Mucosa of gallbladder (tissue), 1 donor: ENCODE data around the gene DENND1B. TPM values are rescaled to one million over a fixed set of nuclear protein-coding genes. Genes with fewer than 3 reads are reported as not detected.
"Not testable (repeated sequence)": the region's sequence is repeated elsewhere in the genome, so short reads cannot be mapped to it uniquely, and the experiment has no call there.

Experiments
- DNase-seq: peaks from one replicate; pipeline ENCODE4 v3.0.0-alpha.2; 2020; ENCODE audit warnings: low spot score
- total RNA-seq: library from RNA; stranded (reverse); gene quantifications from one replicate; pipeline ENCODE4 v1.2.1, GENCODE V29; 2021
- donor health status: DM: no; HTN: no; CAD: no.

The DENND1B gene
- total RNA-seq, 1 donor from 2014 or later: 17.6 TPM

DNA sequence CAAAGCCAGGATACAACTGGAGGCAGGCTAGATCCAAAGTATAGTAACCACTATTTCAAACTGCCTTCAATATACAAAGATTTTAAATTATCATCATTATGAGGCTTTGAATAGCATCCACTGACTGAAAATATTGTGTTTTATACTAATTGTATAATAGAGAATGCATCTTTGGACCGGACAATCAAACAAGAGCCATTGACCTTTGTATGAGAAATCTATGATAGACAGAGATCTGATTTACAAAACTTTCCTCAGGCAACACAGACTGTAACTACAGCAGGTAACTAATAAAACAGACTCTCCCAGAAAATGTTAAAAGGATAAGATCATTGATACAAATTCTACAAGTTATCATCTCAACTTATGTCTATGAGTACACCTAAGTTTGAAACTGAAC, 152.9 kb downstream of the DENND1B start:
- no peak for DNase-seq

DNA sequence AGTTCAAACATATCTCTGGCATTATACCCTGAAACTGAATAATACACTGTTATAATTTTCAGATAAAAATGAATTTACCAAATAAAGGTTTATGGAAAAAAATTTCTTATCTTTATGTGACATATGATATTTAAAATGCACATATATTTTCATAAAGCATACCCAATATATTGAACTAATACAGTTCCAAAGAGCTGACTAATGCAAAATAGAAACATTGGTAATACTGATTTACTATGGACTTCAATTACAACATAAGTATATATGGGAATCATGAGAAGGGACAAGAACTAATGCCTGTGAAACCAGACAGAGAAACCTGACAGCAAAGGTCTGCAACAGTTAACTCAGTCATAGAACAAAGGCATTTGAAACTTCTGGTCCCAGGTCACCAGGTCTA, 153.5 kb downstream of the DENND1B start:
- DNase-seq: no peak

DNA sequence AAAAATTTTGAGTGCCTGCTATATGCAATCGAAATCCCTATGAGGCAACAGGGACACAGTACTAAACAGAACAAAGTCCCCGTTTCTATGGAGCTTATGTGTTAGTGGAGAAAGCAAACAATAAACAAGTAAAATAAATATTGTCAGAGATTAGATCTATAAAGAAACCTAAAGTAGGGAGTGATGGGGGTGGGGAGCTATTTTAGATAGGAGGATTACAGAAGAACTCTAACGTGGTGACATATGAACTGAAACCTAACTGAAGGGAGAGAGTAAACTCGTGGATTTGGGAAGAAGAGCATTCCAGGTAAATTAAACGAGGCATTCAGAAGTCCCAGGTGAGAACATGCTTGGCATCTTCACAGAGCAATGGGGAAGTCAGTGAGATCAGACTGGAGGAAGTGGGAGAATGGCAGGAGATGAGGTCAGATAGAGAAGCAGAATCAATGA, 154.5 kb downstream of the DENND1B start:
- DNase-seq: no peak

GRCh38 chr1:197619008-197619640, 156.2 kb downstream of the DENND1B start:
- DNase-seq: no peak

DNA sequence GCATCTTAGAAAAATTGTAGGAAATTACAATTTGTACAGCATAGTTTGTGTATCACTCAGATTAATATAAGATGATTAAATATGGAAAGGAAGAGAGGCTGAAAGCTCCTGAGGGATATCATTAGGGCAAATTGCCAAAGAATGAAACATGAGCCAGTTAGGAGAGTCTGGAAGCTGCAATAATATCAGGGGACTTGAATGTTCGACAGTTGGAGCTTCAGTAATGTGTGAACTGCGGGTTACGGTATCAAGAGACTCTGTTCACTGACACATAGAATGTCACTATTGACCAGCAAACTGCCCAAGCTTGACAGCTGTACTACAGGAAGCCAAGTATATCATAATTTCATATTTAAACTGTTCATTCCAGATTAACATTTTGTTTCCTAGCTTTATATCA, 157.2 kb downstream of the DENND1B start:
- no peak for DNase-seq

DNA sequence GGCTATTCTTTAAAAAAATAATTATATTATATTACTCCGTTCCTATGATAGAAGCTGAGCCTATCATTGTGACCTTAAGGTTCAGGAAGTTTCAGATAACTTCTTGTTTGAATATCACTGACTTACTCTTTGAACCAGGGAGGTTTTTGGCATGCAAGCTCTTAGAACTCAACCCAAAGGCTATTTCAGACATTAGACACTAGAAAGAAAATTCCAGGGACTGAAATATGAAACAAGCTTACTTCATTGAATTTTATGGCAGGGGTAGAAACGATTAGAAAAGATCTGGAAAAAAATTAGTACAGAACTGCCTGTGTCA, 159.6 kb downstream of the DENND1B start:
- DNase-seq: no peak

DNA sequence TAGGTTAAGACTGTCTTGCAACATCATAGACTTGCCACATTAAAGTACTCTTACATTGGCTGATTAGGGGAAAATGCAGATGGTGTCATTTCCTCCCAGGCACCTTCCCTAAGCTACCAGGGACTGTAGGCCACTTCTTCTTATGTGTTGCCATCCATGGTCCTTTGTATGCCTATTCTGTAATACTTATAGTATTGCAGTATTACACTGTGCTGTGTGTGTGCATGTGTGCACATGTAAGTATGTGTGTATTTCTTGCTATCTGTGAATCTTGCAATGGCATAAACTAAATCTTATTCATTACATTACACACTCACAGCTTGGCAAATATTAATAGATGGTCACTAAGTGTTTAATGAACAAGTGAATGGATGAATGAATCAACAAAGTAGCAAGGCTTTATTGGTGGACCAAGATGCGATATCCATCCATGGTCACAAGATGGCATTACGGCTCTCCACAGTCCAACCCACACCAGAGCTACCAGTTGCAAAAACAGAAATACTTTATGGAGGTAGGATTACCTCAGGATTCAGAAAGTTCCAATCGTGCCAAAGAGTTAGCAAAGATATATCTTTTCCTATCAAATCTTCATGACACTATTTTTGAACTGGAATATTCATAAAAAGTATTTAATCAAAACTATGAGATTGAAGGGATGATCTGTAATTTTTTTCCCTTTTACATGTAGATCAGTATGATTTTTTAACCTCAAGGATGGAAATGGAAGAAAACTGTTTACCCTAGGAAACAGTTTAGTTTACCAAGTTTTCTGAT, 160.2 kb downstream of the DENND1B start:
- no peak for DNase-seq

DNA sequence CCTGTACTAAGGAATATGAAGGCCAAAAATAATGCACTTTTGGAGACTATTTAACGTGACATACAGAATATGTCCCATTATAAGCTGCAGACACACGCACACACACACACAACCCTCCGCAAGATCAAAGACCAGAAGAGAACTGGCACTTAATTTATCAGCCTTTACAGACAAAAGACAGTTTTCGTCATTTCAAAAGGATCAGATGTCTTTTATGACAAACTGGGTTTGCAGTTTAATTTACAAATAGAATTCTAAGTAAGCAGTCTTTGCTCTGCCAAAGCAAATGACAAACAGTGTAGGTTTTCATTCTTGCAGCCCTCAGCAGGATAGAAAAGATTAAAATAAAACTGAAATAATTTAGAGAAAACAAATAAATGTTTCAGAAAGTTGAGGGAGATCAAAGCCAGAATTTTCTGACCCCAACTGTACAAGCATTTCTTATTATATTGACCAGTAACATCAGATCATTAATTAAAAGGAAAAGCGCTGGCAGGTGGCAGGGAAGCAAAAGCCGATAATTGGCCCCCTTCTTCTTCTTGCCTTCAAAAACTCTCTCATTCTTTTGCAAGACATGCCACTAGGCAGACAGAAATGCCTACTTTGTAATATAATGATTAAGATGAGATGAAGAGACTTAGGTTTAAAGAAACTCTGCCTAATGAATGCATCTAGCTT, 169.0 kb downstream of the DENND1B start:
- DNase-seq: no peak

GRCh38 chr1:197604302-197604701, 171.0 kb downstream of the DENND1B start:
- DNase-seq: no peak

GRCh38 chr1:197600751-197601150, 174.5 kb downstream of the DENND1B start:
- DNase-seq: no peak

- DNase-seq: no peak
Measured at GRCh38 chr1:197599789-197600188, 175.5 kb downstream of the DENND1B start.

DNA sequence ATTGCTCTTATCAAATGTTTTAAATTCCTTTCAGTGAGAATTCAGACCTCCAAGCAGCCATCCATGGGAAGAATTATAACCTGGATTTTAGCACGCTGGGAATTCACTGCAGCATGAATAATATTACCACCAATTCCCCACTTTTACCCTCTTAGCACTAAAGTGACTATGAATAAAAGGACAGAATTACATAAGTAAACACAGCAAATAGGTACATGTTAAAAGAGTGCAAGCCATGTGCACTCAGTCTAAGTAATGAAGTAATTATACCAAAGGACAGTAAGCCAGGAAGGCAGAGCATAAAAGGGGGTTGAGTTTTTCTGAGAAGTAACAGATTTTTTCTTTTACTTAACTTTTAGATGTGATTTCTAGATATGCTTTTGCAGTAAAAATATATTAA, 176.3 kb downstream of the DENND1B start:
- no peak for DNase-seq

DNA sequence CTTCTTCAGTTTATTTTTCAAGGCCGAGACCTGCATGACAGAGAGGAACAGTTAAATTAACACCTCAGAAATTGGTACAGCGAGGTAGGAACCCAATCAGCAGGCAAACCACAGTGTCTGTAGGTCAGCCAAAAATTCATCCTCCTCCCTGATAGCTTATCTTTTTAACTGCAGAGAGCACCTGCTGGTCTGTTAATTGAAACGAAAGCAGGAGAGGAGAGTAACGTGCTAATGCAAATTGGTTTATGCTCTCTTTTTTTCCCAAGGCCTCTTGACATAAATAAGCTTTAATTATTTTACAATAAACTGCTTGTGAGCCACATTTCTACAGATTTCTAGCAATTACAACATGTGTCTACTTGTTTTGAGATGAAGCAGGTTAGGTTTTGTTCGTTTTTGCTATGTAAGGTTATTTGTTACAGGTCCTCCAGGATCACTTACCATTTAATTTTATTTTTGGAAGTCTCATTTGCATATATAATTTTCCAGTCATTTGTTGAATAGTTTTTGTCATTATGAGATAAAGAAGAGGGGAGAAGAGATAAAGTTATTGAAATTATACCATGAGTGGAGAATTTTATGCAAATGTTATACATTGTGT, 179.9 kb downstream of the DENND1B start:
- DNase-seq: no peak

GRCh38 chr1:197590687-197591086, 184.6 kb downstream of the DENND1B start:
- no peak for DNase-seq

- DNase-seq: no peak
Measured at GRCh38 chr1:197585809-197586208, 189.5 kb downstream of the DENND1B start.

- no peak for DNase-seq
Measured at GRCh38 chr1:197577580-197577979, 197.7 kb downstream of the DENND1B start.

DNA sequence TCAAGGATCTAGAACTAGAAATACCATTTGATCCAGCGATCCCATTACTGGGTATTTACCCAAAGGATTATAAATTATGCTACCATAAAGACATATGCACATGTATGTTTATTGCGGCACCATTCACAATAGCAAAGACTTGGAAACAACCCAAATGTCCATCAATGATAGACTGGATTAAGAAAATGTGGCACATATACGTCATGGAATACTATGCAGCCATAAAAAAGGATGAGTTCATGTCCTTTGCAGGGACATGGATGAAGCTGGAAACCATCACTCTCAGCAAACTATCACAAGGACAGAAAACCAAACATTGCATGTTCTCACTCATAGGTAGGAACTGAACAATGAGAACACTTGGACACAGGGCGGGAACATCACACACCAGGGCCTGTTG, 199.7 kb downstream of the DENND1B start:
- DNase-seq: not testable (repeated sequence)

DNA sequence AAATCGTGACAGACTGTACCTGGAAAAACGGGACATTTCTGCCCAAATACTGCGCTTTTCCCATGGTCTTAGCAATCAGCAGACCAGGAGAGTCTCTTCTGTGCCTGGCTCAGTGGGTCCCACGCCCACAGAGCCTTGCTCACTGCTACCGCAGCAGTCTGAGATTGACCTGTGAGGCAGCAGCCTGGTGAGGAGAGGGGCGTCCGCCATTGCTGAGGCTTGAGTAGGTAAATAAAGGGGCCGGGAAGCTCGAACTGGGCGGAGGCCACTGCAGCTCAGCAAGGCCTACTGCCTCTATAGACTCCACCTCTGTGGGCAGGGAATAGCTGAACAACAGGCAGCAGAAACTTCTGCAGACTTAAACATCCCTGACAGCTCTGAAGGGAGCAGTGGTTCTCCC, 203.1 kb downstream of the DENND1B start:
- no peak for DNase-seq

GRCh38 chr1:197567442-197567841, 207.8 kb downstream of the DENND1B start:
- no peak for DNase-seq

DNA sequence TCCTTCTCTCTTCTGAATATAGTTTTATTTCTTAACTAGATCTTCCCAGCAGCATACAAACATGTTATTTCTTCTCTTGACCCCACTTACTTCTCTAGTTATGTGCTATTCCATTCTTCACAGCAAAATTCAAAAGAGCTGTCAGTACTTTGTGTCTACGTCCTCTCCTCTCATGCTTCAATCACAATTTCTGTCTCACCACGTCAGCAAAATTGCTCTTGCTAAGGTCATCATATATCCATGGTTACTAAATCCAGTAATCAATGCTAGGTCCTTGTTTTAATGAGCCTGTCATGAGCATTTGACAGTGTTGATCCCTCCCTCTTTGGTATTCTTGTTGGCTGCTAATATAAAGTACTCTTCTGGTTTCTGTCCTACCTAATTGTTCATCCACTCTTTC, 214.2 kb downstream of the DENND1B start:
- DNase-seq: no peak

DNA sequence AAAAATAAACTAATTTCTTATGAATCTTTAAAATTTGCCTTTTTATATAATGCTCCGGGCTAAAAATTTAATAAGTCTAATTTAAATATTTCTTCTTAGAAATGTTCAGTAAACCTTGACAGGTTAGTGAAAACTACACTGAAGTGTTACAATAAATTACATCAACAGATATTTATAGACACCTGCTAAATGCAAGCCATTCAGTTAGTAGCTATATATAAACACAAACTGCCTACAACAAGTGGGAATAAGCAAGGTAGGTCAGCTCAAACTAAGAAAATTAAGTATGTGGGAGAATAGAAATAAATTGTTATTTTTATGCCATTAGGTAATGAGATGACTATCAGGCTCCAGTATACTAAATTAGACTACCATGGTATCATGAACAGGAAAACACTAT, 215.6 kb downstream of the DENND1B start:
- no peak for DNase-seq

DNA sequence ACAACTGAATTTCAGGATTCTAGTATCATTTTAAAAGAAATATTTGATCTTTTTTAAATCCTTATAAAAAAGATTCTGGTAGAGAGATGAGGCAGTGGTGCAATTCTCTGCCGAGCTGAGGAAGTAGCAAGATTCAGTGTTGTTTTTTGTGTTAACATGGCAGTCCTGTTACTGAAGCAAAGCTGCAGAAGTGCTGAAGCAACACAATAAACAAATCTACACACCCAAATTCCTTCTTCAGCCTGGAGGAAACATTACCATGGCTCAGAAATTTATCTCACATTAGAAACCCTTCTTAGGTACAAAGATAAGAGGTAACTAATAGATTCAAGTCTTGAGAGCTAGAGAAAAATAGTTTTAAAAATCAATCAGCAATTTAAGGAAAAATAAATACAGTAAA, 216.0 kb downstream of the DENND1B start:
- no peak for DNase-seq

DNA sequence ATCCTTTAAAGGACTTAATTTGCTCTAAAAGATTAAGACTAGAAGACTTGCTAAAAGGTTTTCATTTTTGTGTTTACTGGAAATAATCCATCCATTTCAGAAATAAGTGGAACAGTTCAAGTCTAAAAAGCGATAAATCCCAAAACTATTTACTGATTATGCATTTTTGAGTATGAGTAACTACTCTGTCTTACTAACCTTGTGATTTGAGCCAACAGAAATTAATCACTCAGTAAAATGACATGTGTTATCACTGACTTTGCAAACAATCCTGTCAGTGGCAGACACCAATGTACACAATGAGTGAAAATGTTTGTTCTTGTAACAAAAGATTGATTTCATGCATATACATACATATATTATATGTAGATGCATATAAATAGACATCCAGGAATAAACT, 218.0 kb downstream of the DENND1B start:
- no peak for DNase-seq
